Activated T-cell treated with anti-CD3 and anti-CD28 coated beads, Interleukin-2, amount 50 U/mL, for 48 hours (primary cell): ENCODE data around the gene C9.
"Not testable (repeated sequence)": the region's sequence is repeated elsewhere in the genome, so short reads cannot be mapped to it uniquely, and the experiment has no call there.

Source experiments
- DNase-seq, 2 experiments: peaks; one replicate each; pipeline ENCODE4 v3.0.0-alpha.2; 2020

Gene C9

DNA sequence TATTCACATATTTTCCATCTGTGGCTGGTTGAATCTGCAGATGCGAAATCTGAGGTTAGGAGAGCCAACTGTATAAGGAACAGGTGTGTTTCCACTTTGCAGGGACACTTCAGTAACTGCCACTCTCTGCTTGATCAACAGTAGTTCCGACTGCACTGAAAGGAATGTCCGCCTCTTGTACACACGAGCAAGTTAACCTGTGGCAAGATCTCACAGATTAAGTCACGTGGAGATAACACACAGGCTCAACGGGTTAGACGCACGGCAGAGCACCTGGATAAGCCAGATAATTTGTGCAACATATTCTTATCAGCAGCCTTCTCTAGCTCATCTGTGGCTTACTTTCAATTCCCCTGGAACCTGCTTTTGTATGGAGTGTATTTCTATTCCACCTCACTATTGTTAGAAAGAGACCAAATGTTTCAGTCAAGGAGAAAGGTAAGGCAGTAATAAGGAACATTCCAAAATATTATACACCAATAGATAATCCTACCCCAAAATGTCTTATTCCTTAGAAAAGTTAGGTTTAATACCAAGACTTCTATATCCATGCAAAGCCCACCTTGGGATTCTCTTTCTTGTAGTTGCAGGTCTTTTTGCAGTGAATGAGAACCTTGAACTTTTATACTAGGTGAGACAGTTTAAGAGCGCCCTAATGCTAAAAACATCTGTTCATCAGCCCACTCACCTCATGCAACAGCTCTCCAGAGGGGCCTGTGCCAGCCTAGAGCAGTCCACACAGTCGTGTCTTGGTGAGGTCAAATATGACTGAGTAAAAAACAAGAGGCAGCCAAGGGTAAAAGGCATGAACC is 6.5 kb upstream of the C9 start:
- no peak for DNase-seq

DNA sequence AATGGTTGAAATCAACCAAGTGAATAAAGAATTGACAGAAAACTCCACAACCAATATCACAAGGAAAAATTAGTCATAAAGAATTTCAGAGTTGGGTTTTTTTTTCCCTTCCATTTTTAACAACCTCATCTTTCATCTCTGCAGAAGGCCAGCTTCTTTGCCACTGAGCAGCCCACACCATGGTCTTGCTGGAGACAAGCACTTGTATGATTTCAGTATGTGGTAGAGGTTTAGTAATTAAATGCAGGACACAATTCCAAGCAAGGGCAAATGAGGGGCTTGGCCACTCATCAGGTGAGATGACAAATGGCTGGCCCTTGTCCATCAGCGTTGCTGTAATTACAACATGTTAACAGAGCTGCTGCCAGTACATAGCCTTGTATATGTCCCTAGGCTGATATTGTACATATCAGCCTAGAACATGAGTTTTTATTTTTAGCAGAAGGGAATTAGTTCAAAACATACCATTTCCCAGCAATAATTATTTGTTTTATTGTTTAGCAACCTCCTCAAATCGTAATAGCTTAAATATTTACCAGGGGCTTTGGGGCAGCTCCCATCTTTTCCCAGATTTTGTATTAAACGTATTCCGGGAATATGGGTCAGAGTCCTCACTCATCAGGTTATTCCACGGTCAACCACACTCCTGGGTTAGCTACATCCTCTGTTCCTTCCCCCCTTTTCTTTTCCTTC is 5.0 kb upstream of the C9 start:
- DNase-seq, result no peak

DNA sequence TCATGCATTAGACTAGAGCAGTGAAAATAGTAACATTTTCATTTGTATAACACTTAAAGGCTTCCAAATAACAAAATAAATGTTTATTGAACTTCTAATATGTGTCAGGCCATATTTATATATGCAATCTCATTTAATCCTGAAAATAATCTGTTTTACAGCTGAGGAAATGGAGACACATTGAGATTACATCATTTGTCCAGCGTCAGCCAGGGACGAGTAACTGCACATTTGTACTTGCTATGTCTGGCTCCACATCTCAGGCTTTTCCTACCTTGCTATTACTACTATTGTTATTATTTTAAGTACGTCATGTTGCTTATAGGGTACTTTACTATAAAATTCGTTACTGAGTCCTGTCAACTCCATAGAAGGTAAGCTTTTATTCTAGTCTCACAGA is 3.8 kb upstream of the C9 start:
- DNase-seq, result no peak

DNA sequence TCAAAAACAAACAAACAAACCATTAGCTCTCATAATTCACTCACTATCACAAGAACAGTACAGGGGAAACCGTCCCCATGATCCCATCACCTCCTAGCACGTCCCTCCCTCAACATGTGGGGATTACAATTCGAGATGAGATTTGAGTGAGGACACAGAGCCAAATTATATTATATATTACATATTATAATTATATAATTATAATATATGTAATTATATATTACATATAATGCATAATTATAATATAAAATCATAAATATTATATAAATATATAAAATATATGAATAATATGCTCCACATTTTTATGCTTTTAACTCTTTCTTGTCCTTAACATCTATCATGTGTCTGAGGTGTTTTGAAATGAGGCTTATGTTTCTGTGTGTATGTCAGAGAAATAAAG is 3.4 kb upstream of the C9 start:
- DNase-seq, result no peak

DNA sequence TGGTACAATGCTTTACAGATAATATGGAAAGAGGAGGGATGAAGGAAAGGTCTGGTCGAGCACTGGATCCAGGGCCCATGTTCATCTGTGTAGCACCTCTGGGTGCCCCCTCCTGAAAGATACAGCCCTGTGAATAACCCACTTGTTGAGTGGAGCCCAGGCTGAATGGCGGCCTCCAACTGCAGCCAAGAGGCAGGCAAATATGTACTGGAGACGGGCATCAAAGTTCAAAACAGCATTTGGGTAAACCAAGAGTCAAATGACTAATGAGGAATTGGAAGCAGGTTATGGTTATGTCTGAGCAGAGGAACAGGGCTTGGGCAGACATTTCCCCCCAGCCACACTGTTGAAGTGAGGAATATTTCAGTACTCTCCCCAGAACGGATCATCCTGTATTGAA is 1.1 kb downstream of the C9 start:
- no peak for DNase-seq

DNA sequence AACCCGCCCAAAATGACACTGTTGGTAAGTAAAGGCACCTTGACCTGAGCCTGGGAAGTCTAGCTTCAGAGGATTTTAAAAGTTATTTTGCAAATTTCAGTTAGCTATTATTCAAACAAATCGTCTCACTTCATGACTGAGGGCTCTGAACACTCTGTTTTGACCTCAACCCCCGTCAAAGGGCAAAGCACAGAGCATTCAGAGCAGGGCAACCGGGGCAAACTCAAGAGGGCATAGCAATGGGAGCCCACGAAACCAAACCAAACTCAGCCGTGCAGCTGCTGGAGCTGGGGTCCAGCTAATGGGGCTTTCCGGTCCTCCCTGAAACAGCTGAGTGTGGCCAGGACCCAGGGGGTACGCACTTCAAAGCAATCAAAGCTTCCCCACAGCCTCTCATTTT is 1.6 kb downstream of the C9 start:
- no peak for DNase-seq

DNA sequence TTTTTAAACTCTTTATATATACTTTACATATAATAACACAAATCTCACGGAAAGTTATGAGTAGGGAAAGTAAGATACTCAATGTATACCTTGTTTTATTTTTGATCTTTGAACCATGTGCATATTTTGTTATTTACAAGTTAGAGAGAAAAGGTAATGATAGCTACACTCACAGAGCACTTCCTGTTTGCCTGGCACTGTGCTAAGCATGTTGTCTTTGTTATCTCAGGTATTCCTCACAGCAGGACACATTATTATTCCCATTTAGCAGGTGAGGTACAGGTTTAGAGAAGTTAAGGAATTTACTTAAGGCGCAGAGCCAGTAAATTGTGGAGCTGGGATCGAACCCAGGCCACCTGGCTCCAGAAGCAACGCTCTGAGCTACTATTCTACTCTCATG is 3.0 kb downstream of the C9 start:
- no peak for DNase-seq

DNA sequence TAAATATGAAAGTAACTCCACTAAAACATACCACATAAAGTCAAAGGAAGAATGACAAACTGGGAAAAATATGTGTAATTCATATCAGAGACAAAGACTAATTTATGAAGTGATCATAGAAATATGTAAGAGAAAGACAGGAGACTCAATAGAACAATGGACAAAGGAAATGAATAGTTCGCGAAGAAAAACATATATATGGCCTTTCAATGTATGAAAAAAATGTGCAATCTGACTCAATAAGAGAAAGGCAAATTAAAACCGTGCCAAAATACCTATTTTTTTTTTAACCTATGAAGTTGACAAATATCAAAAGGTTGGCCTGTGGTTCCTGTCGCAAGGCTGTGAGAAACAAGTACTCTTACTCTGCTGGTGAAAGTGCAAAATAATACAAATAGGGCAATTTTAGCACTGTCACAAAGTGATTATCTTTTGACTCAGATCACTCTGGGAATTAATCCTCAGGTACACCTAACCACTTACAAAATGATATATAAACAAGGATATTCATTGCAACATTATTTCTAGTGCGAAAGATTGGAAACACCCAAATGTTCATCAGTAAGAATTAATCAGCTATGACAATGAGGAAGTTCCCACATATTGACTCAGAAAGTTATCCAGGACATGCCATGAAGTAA is 3.7 kb downstream of the C9 start:
- no peak for DNase-seq

DNA sequence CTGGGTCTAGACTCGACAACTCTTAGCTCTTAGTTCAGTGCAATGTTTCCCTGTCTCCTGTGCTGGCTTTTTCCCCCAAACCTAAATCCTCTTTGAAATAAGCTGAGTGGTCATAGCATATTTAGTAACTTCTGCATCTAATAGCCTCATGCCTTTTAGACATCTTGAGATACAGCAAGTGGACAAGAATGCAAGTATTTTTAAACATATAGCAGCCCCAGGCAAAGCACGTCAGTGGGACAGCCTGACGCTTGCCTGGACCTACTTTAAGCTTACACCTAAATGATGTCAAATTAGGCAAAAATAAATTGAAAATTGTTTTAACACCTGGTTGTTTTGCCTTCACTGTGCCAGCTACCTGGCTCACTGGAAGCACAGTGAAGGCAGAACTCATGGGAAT is 8.0 kb downstream of the C9 start:
- no peak for DNase-seq

DNA sequence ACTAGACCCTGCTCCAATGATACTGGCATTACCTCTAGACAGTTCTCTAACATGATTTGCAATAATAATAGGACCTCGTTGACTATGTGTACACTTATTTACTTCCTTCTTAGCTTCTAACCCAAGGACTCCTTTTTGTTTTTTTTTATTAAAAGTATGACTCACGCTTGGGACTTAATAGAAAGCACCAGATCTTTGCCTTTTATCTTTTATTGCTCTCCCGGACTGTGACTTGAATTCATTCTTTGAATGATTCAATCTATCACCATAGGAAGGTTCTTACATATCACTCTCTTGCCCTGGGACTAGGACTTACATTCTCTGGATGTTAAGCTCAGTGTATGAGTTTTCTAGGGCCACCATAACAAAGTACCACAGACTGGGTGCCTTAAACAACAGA is 9.0 kb downstream of the C9 start:
- DNase-seq, result no peak

DNA sequence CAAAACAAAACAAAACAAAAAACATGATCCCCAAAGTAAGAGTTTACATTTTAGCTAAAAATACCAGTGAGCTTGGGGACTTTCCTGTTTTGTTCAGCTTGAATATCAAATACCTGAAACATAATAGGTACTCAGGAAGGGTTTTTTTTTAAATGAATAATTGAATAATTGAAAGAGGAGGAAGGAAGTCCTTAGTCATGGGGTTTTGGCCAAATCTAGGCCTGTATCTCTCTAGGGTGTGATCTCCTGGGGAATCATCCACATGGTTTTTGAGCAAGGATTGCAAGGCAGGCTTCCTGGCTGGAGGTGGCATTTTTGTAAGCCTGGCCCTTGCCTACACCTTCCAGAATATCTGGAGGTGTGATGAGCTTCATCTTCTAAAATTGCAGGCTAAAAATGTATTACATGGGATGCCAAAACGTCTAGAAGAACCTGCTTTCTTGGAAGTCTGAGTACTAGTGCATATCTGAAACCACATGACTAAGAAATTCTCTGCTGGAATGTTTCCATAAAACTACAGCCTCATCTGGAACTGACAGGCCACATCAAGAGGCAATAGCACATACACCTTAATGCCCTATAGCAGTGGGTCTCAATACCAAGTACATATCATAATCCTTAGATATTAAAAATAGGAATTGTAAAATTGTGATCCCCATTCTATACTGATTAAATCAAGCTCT is 10.4 kb downstream of the C9 start:
- DNase-seq, result no peak

DNA sequence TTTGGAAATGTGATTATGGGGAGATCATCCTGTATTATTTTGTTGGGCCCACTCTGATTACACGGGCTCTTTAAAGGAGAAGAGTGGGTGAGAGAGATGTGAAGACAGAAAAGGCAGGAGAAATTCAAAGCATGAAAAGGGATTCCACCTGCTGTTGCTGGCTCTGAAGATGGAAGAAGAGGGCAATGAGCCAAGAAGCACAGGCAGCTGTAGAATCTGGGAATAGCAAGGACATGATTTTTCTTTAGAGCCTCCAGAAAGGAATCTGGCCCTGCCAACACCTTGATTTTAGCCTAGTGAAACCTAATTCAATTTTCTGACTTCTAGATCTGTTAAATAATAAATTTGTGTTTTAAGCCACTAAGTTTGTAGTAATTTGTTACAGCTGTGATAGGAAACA is 11.3 kb downstream of the C9 start:
- no peak for DNase-seq

DNA sequence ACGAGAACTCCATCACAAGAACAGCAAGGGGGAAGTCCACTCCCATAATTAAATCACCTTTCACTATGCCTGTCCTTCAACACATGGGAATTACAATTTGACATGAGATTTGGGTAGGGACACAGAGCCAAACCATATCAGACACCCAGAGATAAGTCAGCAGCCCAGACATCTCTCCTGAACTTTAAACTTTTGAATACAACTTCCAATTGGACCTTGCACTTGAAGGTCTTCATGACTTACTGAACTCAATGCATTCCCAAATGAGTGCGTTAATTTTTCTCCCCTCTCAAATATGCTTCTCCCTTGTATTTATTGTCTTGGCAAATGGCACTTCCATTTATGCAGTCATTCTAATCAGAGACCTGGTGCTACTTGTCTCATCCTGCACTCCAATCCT is 12.1 kb downstream of the C9 start:
- no peak for DNase-seq

DNA sequence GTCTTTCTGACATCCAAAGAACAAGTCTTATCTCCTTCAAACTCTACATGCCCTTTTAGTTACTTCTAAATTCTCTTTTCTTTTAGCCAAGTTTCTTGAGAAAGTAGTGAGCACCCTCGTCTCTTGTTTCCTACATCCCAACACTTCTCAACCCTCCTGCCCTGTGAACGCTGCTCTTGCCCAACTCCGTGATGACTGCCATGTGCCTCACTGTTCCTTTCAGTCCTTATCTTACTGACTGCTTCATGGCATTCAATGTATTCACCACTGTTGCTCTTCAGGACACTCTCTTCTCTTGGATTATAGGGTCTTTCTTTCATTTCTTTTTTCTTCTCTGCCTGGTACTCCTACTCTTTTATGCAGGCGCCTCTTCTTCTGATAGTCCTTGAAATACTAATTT is 14.8 kb downstream of the C9 start:
- DNase-seq, result no peak

DNA sequence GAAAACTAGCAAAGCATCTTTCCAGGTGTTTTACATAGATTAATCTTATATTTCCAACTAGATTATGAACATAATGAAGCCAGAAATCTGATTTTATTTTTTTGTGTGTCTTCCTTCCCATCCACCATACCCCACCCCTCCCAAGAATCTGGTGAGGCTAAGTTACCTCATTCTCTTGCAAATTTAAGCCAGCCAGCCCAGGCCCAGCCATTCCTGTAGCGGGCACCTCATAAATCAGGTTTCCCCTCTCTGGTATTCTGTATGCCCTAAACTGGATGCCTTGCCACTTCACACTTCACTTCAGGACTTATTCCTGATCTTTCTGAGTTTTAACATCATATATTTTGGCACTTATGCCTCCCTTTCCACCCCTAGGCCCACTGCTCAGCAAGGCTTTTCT is 21.8 kb downstream of the C9 start:
- no peak for DNase-seq

DNA sequence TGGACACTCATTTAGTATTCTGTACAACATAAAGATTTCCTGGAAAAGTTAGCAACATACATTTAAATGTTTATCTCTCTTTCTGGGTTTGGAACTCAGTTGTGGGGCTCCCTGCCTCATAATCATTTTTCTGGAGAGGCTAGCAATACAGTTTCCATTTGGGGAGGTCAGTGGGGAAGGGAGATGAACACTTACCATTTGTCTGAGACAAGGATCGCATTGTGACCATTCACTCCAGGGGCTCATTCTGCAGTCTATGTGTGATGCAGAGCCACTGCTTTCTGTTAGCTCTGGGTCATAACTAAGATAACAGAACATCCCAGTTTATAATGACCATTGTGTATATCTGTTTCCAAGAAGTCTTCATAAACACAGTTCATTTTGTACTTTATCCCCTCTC is 22.4 kb downstream of the C9 start:
- DNase-seq, result no peak

DNA sequence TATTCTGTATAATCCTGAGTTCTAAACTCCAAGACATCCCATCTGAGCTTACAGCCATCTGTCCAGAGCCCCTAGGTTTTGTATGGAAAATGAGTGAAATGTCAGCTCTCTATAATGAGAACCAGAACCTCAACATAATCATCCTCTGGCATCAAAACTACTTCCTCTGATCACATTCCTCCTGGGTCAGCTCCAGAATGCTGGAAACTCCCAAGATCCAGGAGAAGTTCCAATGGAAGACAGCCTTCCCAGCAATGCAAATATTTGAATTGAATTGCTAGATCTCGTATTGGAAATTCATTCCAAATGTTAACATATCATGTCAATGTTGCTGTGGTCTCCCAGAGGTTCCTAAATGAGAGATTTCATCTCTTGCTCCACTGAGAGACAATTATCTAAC is 23.8 kb downstream of the C9 start:
- no peak for DNase-seq

DNA sequence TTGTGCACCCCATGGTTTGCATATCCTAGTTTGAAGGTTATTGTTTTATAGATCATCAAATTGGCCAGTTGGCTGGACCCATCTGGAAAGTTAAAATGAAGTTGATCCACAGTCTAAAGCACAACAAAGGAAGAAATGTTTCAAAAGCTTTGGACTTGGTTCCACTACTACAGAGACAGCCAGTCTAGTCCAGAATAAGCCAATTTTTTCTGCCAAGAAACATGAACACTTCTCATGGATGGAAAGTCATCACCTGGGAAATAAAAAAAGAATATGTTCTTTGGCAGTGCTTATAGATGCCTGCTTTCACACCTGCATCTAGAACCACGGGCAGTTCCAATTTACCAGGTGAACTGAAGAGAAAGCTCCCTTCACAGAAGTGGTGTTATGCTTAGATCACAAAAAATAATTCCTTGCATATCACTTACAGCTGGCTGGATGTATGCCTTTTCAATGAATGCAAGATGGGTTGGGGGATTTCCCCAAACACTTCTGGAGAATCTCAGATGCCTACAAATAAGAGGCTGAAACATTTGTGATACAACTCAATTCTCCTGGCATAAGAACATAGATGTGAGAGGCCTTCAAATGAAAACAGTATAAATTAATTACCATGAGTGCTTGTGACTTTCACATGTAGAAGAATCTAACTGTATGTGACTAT is 26.9 kb downstream of the C9 start:
- DNase-seq, result no peak

DNA sequence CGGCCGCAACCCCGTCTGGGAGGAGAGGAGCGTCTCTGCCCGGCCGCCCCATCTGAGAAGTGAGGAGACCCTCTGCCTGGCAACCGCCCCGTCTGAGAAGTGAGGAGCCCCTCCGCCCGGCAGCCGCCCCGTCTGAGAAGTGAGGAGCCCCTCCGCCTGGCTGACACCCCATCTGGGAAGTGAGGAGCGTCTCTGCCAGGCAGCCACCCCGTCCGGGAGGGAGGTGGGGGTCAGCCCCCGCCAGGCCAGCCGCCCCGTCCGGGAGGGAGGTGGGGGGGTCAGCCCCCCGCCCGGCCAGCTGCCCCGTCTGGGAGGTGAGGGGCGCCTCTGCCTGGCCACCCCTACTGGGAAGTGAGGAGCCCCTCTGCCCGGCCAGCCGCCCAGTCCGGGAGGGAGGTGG is 30.0 kb downstream of the C9 start:
- not testable (repeated sequence) for DNase-seq

DNA sequence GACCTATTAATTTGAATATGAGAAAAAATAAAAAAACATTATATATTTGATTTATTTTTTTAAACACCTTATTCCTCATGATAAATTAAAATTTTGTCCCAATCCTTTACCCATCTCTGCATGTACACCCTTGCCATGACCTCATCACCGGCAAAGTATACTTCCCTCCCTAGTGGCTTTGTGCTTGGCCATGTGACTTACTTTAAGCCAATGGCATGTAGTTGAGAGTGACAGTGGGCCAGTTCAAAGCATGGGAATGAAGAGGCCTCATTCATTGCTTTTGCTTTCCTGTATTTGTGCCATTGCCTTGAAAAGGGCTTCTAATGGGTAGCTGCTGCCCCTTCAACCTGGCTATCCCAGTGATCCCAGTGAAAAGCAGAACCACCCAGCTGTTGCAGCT is 31.2 kb downstream of the C9 start:
- DNase-seq, result no peak

DNA sequence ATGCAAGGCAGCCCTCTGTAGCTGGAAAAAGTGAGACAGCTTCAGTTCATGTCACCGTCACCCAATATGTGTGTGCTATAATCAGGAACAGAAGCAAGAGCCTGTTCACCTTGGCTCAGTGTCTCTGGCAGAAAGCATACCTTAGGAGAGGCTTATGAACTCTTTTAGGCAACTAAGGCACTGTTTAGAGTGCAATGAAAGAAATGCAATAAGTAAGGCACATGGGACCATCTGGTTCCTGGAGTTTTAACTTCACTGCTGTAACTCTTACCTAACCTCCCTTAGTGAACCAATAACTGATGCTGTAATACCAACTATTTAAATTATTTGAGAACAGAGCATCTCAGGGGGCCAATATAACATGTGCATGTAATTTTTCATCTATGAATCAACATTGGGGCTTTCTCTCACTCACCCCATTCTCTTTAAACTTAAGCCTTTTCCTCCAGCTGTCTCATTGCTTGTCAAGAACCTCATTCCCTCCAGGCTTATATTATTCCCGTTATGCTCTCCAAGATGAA is 32.4 kb downstream of the C9 start:
- no peak for DNase-seq

DNA sequence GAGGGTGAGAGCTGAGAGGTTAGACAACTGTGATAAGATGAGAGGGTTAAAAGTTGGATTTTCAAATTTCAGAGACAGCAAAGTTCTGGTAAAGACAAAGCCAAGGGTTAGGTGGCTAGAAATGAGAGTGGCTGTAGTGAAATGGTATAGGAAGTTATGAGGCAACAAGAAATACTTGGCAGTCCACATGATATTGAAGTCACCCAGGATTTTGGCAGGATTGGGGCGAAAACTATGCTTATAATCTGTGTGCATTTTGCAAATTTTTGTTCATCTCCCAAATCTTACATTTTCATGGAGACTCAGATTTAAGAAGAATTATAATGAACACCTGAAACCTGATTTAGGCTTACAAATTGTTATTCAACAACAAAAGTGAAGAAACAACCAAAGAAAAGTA is 35.6 kb downstream of the C9 start:
- no peak for DNase-seq

DNA sequence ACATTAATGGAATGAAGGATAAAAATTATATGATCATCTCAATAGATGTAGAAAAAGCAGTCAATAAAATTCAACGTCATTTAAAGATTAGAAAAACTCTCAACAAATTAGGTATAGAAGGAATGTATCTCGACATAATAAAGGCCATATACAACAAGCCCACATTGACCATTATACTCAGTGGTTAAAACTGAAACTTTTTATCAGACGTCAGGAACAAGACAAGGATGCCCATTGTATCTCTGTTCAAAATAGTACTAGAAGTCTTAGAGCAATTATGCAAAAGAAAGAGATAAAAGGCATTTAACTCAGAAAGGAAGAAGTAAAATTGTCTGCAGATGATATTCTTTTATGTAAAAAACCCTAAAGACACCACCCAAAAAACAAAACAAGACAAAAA is 40.8 kb downstream of the C9 start:
- no peak for DNase-seq
